ENCODE data around the gene TNS1.

Gene TNS1

GRCh38 chr2:218010140-218010983 is 7.6 kb upstream of the TNS1 start:
- Histone ChIP-seq H3K9ac (ENCODE audit: low read length) (no peak overlapping the region), H3K4me1 (ENCODE audit: control insufficient read depth, insufficient read depth, low read length) (peaks cover 7% of the 10 kb centered on the region), H3K4me3 (ENCODE audit: low read length) (no peak overlapping the region), H3K9me3 (ENCODE audit: control insufficient read depth, low read length) (no peaks in the 10 kb centered on the region), H3K27me3 (ENCODE audit: control insufficient read depth, insufficient read depth, low read length) (peaks cover 41% of the 10 kb centered on the region), H3K36me3 (ENCODE audit: control insufficient read depth, insufficient read depth, low read length) (no peaks in the 10 kb centered on the region)

- Histone ChIP-seq H3K4me3 (ENCODE audit: low read length) (no peak overlapping the region), H3K9ac (ENCODE audit: low read length) (no peak overlapping the region), H3K4me1 (ENCODE audit: control insufficient read depth, insufficient read depth, low read length) (peaks cover 7% of the 10 kb centered on the region), H3K36me3 (ENCODE audit: control insufficient read depth, insufficient read depth, low read length) (no peaks in the 10 kb centered on the region), H3K9me3 (ENCODE audit: control insufficient read depth, low read length) (no peaks in the 10 kb centered on the region), H3K27me3 (ENCODE audit: control insufficient read depth, insufficient read depth, low read length) (peaks cover 41% of the 10 kb centered on the region)
Observed at GRCh38 chr2:218009765-218010139, 7.0 kb upstream of the TNS1 start.

GRCh38 chr2:218009231-218009630 is 6.4 kb upstream of the TNS1 start:
- Histone ChIP-seq H3K9ac (ENCODE audit: low read length) (no peak overlapping the region), H3K4me3 (ENCODE audit: low read length) (no peak overlapping the region), H3K9me3 (ENCODE audit: control insufficient read depth, low read length) (no peaks in the 10 kb centered on the region), H3K4me1 (ENCODE audit: control insufficient read depth, insufficient read depth, low read length) (peaks cover 8% of the 10 kb centered on the region), H3K36me3 (ENCODE audit: control insufficient read depth, insufficient read depth, low read length) (no peaks in the 10 kb centered on the region), H3K27me3 (ENCODE audit: control insufficient read depth, insufficient read depth, low read length) (peaks cover 41% of the 10 kb centered on the region)

- H3K9me3 ChIP-seq (ENCODE audit: control insufficient read depth, low read length) = no peaks in the 10 kb centered on the region
- H3K4me3 ChIP-seq (ENCODE audit: low read length) = no peak overlapping the region
- H3K4me1 ChIP-seq (ENCODE audit: control insufficient read depth, insufficient read depth, low read length) = peaks cover 14% of the 10 kb centered on the region
- H3K36me3 ChIP-seq (ENCODE audit: control insufficient read depth, insufficient read depth, low read length) = no peaks in the 10 kb centered on the region
- H3K9ac ChIP-seq (ENCODE audit: low read length) = no peak overlapping the region
- H3K27me3 ChIP-seq (ENCODE audit: control insufficient read depth, insufficient read depth, low read length) = peaks cover 35% of the 10 kb centered on the region
Observed at GRCh38 chr2:218008060-218009040, 5.6 kb upstream of the TNS1 start.

- no peaks in the 10 kb centered on the region for H3K36me3 ChIP-seq (ENCODE audit: control insufficient read depth, insufficient read depth, low read length)
- H3K9me3 ChIP-seq (ENCODE audit: control insufficient read depth, low read length) = no peaks in the 10 kb centered on the region
- peaks cover 14% of the 10 kb centered on the region for H3K4me1 ChIP-seq (ENCODE audit: control insufficient read depth, insufficient read depth, low read length)
- H3K4me3 ChIP-seq (ENCODE audit: low read length) = no peak overlapping the region
- peaks cover 27% of the 10 kb centered on the region for H3K27me3 ChIP-seq (ENCODE audit: control insufficient read depth, insufficient read depth, low read length)
- no peak overlapping the region for H3K9ac ChIP-seq (ENCODE audit: low read length)
Observed at GRCh38 chr2:218006741-218007140, 3.9 kb upstream of the TNS1 start.

GRCh38 chr2:218005486-218005885 is 2.7 kb upstream of the TNS1 start:
- Histone ChIP-seq H3K4me3 (ENCODE audit: low read length) (no peak overlapping the region), H3K36me3 (ENCODE audit: control insufficient read depth, insufficient read depth, low read length) (no peaks in the 10 kb centered on the region), H3K27me3 (ENCODE audit: control insufficient read depth, insufficient read depth, low read length) (peaks cover 15% of the 10 kb centered on the region), H3K4me1 (ENCODE audit: control insufficient read depth, insufficient read depth, low read length) (peaks cover 7% of the 10 kb centered on the region), H3K9ac (ENCODE audit: low read length) (no peak overlapping the region), H3K9me3 (ENCODE audit: control insufficient read depth, low read length) (no peaks in the 10 kb centered on the region)

GRCh38 chr2:218005028-218005427 is 2.2 kb upstream of the TNS1 start:
- H3K9me3 ChIP-seq (ENCODE audit: control insufficient read depth, low read length) = no peaks in the 10 kb centered on the region
- H3K9ac ChIP-seq (ENCODE audit: low read length) = no peak overlapping the region
- peaks cover 7% of the 10 kb centered on the region for H3K4me1 ChIP-seq (ENCODE audit: control insufficient read depth, insufficient read depth, low read length)

GRCh38 chr2:218003981-218004419 is 1.2 kb upstream of the TNS1 start:
- Histone ChIP-seq H3K4me1 (ENCODE audit: control insufficient read depth, insufficient read depth, low read length) (peaks cover 7% of the 10 kb centered on the region), H3K36me3 (ENCODE audit: control insufficient read depth, insufficient read depth, low read length) (no peaks in the 10 kb centered on the region), H3K27me3 (ENCODE audit: control insufficient read depth, insufficient read depth, low read length) (peaks cover 6% of the 10 kb centered on the region), H3K9me3 (ENCODE audit: control insufficient read depth, low read length) (no peaks in the 10 kb centered on the region), H3K4me3 (ENCODE audit: low read length) (no peak overlapping the region), H3K9ac (ENCODE audit: low read length) (no peak overlapping the region)

More at GRCh38 chr2:218005028-218005427, 2.2 kb upstream of the TNS1 start:
- Histone ChIP-seq H3K36me3 (ENCODE audit: control insufficient read depth, insufficient read depth, low read length) (no peaks in the 10 kb centered on the region), H3K4me3 (ENCODE audit: low read length) (no peak overlapping the region), H3K27me3 (ENCODE audit: control insufficient read depth, insufficient read depth, low read length) (peaks cover 12% of the 10 kb centered on the region)

GRCh38 chr2:218003281-218003944 is 618 bp upstream of the TNS1 start:
- H3K4me1 ChIP-seq (ENCODE audit: control insufficient read depth, insufficient read depth, low read length) = peaks cover 7% of the 10 kb centered on the region
- no peaks in the 10 kb centered on the region for H3K36me3 ChIP-seq (ENCODE audit: control insufficient read depth, insufficient read depth, low read length)
- H3K4me3 ChIP-seq (ENCODE audit: low read length) = no peak overlapping the region
- H3K9me3 ChIP-seq (ENCODE audit: control insufficient read depth, low read length) = no peaks in the 10 kb centered on the region
- H3K9ac ChIP-seq (ENCODE audit: low read length) = no peak overlapping the region
- H3K27me3 ChIP-seq (ENCODE audit: control insufficient read depth, insufficient read depth, low read length) = peaks cover 3% of the 10 kb centered on the region

- no peaks in the 10 kb centered on the region for H3K9me3 ChIP-seq (ENCODE audit: control insufficient read depth, low read length)
- no peak overlapping the region for H3K4me3 ChIP-seq (ENCODE audit: low read length)
- H3K4me1 ChIP-seq (ENCODE audit: control insufficient read depth, insufficient read depth, low read length) = peaks cover 7% of the 10 kb centered on the region
- no peak overlapping the region for H3K9ac ChIP-seq (ENCODE audit: low read length)
- no peaks in the 10 kb centered on the region for H3K27me3 ChIP-seq (ENCODE audit: control insufficient read depth, insufficient read depth, low read length)
- no peaks in the 10 kb centered on the region for H3K36me3 ChIP-seq (ENCODE audit: control insufficient read depth, insufficient read depth, low read length)
Observed at GRCh38 chr2:218002143-218002844, 501 bp downstream of the TNS1 start.

GRCh38 chr2:218001629-218002028 is 1.2 kb downstream of the TNS1 start:
- Histone ChIP-seq H3K9me3 (ENCODE audit: control insufficient read depth, low read length) (no peaks in the 10 kb centered on the region), H3K4me3 (ENCODE audit: low read length) (no peak overlapping the region), H3K36me3 (ENCODE audit: control insufficient read depth, insufficient read depth, low read length) (no peaks in the 10 kb centered on the region), H3K27me3 (ENCODE audit: control insufficient read depth, insufficient read depth, low read length) (no peaks in the 10 kb centered on the region), H3K4me1 (ENCODE audit: control insufficient read depth, insufficient read depth, low read length) (peaks cover 7% of the 10 kb centered on the region), H3K9ac (ENCODE audit: low read length) (no peak overlapping the region)

All from mucosa of stomach (tissue), 1 donor.